Skin of body (tissue), 2 donors: ENCODE measurements around the gene RFT1. TPM values are rescaled to one million over a fixed set of nuclear protein-coding genes. Genes with fewer than 3 reads are reported as not detected.
"Not testable (repeated sequence)": the region's sequence is repeated elsewhere in the genome, so short reads cannot be mapped to it uniquely, and the experiment has no call there.

Experiments
- DNase-seq: peaks from one replicate; lab custom pipeline; 2025; lab: John Stamatoyannopoulos, UW
- total RNA-seq: library from RNA; depleted of rRNA; stranded (reverse); fragments of >200 nt; gene quantifications from one replicate; pipeline ENCODE4 v1.2.3, GENCODE V29; 2014

RFT1 gene
- total RNA-seq, 1 donor from 2014 or later: 9.2 TPM

DNA sequence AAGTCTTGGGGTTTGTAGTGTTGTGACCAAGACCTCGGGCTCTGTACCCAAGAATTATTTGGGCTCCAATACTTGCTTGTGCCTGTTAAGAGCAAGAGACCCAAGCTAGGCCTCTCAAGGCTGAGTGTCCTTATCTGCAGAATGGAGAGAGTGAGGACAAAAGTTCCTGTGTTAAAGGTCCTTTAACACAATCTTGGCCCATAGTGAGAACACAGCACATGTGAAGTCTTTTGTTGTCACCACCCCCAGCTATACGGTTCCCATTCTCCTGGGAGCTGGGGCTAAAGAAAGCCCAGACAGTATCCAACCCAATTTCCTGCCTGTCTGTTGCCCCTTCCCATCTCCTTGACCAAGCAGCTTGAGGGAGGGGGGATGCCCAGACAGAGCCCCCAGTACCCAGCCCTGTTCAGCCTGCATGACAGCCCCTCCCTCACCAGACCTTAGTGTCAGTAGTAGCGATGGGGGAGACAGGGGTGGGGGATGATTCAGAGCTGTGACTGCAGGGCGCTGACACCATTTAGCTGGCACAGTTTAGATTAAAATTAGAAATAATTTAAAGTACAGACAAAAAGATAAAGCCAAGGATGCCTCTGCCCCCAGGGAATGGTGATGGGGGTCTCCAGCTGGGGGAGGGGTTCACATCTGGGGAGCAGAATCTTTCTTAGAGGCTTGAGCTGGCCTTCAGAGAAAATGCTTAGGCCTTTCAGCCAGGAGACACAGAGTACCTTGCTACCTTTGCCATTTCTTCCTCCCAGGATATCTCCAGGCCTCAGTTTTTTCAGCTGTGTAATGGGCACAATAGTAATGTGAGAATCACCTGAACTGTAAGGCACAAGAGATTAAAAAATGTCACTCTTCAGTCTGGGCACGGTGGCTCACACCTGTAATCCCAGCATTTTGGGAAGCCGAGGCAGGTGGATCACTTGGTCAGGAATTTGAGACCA lies 33.5 kb upstream of the RFT1 start:
- DNase-seq: no peak

DNA sequence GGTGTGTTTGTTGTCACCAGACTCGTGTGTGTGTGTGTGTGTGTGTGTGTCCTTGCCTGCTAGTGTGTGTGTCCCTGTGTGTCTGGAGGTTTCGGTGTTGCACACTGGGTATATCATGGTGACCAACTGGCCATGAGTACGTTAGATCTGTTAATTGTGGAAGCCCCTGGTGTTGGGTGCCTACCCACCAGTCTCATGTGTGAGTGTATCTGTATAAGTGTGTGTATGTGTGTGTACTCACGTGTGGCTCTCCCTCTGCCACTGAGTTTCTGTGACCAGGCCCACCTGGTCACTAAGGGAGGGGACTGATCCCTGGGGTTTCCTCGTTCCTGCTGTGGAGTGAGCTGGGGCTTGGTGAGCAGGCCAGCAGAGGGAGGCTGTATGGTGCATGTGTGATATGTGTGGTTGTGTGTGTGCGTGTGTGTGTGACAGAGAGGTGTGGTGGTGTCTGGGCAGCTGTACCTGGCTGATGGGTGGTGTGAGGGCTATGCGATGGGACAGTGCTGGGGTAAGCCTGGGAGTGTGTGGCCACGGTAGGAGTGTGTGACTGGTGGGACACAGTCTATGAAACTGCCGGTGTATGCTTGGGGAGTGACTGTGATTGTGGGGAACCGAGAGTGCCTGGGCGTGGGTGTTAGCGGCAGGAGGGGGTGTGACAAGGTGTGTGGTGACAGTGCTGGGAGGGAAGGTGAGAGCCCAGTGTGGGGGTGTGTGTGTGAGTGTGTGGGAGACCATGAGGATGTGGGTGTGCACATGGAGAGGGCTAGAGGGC lies 32.6 kb upstream of the RFT1 start:
- DNase-seq: no peak

DNA sequence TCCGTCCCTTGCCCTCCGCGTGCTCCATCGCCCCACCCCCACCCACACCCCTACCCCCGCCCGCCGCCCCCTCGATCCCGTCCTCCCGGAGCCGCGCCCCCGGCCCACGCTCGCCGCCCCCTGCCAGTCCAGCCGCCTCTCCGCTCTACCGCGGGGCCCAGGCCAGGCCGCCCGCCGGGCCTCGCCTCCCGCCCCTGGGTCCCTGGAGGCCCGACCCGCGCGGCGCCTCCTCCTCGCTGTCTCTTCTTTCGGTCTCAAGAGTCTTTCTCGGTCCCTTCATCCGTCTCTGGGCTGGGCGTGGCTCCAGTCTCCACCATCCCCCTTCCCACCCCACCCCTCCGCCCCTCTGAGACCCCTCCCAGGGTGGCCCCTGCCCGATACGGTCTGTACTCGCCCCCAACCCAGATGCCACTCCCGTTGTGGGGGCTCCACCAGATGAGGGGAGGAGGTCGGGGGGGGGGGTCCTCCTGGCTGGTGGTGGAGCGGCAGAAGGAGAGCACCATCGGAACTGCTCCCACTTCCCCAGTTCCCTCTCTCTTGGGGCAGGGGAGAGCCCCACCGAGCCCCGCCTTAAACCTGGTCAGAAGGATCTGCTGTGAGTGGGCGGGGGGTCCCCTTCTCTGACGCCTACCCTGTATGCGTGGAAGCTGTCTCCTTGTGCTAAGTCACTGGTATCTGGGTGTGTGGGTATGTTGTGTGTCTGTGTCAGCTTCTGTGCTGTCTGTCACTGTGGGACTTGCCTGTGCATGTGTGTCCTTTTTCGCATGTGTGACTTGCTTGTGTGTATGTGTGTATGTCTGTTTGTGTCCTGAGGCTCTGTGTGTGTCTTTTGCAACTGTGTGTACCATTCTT lies 31.8 kb upstream of the RFT1 start:
- no peak for DNase-seq

DNA sequence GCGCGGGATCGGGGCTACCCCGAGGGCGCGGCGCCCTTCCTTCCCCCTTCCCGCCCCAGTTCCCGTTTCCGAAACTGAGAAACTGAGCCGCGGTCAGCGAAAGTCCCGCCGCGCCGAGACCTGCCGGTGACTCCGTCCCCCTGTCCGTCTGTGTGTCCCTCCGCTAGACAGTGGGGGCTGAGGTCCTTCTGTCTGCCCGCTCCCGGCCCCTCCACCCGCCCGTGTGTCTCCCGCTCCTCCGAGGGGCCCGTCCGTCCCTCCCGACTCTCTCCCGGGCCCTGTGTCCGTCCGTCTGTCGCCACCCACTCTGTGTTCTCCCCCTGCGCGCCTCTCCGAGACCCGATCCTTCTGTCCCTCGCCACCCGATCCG lies 31.2 kb upstream of the RFT1 start:
- no peak for DNase-seq

DNA sequence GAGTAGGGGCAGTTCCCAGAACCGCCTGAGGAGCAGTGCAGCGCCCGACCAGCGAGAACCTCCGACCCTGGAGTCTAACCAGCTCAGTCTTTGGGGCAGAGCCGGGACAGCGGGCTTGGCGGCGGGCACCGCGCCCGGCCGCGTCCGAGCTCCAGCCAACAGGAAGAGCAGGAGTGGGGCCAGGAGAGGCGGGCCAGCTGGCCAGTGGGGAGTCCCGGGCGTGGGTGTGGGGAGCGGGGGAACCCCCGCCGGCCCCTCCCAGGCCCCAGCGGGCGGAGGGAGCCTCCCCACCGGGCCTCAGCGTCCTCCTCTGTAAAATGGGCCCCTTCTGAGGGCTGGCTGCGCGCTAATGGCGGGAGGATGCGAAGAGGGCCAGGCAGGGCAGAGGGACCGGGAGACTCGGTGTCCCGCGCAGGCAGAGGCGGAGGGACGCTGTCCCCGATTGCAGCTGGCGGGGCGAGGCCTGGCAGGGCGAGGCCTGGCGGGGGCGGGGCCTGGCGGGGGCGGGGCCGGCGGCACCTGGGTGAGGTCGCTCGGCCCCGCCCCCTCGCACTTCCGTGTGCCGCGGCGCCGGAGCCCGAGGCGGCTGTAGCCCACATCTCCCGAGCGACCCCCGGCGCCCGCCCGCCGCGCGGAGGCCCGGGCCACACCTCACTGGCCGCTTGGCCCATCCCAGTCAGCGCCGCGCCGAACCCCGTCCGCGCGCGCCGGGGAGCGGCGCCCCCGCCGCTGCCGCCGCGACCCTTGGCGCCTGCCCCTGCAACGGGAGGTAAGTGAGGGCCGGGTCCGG lies 30.6 kb upstream of the RFT1 start, which contains the start of gene PRKCD:
TSS of gene PRKCD (plus strand) at position 550 of the 790 bp plus-strand sequence. CDS start 17,214 bp downstream, outside the sequence.
- no peak for DNase-seq

DNA sequence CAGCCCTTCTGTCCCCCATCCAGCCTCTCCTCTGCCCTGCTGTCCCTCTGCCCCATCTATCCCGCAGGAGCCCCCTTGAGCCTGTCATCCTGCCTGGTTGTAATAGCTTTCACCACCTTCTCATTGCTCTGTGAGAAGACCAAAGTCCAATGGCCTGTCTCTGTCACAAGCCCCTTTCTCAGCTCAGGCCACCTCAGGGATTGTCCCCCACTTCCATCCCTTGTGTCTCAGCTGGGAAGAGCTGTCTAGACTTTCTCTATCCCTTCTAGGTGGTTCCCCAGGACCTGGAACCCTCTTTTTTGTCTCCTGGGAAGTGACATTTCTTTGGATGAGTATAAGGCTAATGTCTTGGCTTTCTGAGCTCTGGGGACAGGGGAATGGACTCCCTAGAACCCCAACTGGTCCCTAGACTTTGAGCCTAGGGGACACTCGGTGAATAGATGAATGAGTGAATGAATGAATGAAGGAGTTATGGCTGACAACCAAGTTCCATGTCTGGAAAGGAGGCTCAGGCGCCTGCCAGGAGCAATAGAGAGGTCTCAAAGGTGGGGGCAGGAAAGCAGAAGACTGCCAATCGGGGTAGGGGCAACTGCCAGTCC lies 29.9 kb upstream of the RFT1 start:
- DNase-seq: no peak

DNA sequence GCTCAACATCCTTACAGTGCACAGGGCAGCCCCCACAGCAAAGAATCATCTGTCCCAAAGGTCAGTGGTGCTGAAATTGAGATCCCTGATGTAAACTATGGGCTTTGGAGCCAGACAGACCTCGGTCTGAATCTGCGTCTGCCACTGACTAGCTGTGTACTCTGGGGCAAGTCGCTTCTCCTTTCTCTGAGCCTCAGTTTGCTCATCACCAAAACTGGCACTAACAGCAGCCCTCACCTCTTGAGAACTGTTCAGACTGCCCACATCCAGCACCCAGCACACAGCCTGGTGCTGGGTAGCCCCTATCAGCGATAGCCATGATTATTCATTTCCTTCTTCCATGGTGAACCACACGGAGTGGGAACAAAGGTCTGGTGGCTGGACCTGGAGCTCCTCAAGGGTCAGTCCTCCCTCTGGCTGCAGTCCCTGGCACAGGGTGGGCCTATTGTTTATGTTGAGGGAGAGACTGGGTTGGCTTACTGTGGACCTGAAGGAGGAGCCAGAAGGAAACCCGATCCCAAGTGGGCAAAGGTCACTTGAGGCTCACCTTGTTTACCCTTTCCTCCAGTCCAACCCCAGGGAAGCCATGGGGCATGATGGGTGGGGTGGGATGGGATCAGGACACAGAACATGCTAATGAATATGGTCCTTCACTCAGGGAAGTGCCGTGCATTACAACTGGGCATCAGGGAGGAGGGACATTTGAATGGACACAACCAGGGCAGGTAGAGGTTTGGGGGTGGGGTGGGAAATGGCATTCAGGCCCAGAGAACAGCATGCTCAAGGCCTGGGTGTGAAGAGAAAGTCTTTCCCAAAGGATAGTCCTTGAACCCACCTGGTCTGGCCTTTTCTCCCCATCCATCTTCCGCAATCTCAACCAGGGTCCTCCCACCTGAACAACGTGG lies 29.2 kb upstream of the RFT1 start:
- no peak for DNase-seq

DNA sequence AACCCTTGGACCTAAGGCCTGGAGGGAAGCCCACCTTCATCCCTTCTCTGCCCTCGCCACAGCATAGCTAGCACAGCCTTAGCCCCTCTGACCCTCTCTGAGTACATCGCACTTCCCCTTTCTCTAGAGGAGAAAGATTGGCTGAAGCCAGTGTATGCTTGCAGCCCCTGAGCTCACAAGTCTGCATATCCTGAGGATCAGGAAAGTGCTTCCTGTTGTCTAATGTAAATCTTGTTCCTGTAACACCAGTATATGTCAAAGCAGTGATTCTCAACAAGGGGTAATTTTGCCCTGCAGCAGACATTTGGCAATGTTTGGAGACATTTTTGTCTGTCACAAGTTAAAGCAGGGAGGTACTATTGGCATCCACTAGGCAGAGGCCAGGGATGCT lies 28.5 kb upstream of the RFT1 start:
- DNase-seq: no peak

DNA sequence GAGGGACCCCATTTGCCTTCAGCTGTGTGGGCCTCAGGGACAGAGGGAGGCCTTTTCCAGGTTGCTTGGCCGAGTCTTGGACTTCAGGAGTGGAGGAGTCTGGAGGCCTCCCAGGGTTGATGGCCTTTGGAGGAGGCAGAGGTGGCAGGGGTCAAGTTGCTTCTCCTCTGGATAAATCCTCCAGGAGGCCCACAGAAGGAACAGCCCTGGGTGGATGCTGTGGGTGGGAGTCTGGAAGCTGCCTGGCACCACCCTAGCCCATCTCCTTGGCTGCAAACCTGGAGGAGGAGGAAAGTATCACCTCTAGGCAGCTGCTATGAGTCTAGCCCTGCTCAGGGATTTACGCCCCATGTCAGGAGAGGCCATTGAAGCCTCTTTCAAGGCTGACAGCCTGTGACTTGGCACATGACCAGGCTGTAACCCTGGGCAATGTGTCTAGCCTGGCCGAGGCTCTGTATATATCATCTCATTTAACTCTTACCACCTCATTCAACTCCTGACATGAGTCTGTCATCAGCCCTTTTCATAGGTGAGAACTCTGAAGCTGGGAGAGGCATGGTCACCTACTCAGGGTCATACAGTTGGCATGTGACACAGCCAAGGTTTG lies 27.8 kb upstream of the RFT1 start:
- DNase-seq: no peak

DNA sequence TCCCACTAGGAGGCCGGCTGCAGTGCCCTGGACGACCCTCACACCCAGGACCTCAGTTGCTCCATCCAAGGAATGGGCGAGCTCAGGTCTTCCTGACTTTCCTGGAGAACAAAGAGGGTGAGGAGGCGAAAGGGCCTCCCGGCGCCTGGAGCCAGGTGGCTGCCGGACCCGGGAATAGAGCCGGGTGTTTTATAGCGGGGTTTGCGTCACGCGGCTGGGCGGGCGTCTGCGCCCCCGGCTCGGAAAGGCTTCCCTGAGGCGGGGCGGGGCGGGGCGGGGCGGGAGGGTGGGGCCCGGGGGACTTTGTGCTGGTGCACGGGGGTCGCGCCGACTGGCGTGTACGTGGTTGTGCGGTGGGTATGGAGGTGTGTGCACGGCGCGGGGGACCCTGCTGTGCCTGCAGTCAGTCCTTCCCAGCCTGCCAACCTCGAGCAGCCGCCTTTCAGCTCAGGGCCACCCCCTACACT lies 26.2 kb upstream of the RFT1 start:
- DNase-seq: no peak

DNA sequence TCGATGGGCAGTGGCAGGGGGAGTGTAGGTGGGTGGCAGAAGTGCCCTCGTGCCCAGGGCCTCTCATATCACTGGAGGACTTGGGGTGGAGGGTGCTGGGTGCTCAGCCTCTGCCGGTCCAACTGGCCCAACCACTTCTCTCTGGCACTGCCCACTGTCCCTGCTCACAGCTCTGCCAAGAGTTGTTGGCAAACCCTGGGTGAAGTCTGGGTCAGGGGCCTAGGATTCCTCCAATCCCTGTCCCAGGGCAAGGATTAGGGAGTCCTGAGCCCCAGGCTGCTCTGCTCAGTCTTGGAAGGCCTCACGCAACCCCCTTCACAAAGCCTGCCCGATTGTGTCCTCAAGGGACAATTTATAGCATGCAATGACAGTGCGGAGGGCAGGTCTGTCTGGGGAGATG lies 25.5 kb upstream of the RFT1 start:
- DNase-seq: no peak

DNA sequence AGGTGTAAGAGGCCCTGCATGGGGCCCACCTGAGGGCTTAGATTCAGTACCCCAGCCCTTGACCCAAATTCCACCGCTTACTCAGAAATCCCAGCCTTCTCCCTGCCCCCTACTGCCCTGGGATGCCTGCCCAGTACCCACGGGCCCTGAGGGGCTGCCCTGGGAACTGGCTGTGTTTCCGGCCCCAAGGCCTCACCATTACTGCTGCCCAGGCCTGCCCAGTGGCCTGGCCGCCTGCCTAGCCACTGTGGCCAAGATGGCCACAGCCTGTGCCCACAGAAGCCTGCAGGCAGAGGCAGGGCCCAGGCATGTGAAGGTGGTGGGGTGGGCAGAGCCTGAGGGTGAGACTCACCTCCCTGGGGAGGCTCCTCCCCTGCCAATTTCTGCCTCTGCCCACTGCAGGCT lies 24.6 kb upstream of the RFT1 start:
- no peak for DNase-seq

DNA sequence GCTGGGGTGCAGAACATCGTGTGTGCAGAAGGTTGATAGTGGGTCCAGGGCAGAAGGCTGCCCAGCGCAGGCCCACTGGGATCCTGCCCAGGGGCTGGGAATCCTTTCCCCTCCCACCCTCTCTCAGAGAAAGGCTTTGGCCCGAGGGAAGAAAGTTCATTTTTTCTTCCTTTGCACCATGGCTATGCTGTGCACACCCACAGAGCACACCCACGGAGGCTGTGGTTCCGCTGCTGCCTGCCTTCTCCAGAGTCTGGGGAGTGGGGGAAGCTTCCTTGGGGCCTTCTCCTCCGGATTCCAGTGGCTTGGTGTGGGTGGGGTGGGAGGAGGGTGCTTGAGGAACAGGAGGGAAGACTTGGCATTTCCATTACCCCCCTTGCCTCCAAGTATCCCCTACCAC lies 23.7 kb upstream of the RFT1 start:
- DNase-seq: no peak

DNA sequence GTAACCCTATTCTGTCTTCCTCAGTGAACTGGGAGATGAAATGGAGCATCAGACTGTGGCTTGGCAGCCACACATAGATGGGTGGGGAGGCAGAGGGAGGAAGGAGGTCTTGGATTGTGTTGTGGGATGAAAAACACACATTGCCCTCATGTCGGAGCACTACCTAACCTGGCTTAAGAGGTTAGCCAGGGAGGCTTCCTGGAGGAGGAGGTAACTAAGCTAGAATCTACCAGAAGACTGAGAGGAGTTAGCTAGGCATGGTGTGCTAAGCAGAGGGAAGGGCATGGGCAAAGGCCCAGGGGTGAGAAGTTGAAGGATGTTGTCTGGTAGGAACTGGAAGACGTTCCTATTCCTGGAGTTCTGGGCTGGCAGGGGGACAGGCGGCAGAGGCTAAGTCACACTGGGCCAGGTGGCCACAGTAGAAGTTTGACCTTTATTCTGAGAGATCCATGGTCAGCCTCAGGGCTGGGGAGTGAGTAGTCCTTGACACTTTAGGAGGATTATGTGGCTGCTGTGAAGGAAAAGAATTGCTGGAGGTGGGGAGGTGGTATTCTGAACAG lies 23.1 kb upstream of the RFT1 start:
- no peak for DNase-seq

DNA sequence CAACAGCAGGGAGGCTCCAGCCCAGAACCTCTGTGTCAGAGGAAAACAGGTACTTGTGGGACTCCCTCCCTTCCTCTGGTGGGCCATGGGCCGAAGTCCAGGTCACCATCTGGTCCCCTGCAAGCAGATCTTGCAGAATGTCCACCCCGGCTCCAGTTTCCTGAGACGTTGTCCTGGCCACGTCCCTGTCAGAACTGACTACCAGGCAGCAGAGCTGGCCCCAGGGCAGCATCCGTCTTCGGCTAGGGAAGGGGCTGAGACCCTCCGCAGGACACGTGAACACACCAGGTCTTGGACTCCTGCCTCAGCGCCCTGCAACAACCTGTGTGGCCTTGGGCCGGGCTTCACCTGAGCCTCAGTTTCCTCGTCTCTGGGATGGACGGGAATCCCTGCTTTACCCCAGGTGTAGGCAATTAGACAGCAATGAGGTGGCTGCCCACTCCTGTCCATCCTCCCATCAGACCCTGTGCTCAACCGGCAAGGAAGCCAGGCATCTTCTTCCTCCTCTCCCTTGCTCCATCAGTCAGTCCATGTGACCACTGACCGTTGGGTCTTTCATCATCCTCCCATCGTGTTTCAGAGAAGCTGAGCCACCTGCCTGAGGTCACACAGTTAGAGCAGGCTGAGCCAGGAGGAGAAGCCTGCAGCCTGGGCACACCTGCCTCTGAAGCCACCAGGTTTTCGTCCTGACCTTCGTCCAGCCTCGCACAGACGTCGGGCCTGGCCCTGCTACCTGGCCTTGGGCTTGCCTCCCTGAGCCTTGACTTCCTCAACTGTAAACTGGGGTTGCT lies 21.8 kb upstream of the RFT1 start:
- no peak for DNase-seq

DNA sequence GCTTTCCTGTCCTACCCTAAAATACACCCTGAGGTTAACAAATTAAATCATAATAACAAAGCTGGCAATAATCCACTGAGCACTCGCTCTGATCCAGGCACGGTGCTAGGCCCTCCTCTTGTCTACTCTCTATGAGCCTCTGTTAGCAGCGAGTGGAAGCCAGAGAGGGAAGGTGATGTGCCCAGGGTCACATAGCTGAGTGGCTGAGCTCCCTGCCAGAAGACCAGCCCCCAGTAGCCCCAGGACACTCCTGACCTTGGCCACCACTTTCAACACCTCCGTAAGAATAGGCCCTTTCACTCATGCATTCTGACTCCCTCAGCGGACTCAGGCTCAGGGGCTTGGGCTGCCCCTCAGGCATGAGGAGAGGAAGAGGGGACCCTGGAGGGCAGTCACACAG lies 21.2 kb upstream of the RFT1 start:
- DNase-seq: no peak

DNA sequence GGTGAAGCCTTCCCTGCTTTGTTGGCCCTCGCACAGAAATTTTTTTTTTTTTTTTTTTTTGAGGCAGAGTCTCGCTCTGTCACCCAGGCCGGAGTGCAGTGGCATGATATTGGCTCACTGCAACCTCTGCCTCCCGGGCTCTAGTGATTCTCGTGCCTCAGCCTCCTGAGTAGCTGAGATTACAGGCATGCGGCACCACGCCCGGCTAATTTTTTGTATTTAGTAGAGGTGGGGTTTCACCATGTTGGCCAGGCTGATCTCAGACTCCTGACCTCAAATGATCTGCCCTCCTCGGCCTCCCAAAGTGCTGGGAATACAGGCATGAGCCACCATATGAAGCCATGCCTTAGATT lies 20.8 kb upstream of the RFT1 start:
- DNase-seq: not testable (repeated sequence)
